Fibroblast of skin of back (primary cell): ENCODE results near the gene RIMS4.

Experiments
- DNase-seq: peaks from one replicate; pipeline ENCODE4 v3.0.0-alpha.2; 2013

The RIMS4 gene

GRCh38 chr20:44739942-44740341, 70.4 kb downstream of the RIMS4 start:
- no peak for DNase-seq

GRCh38 chr20:44738813-44739477, 71.4 kb downstream of the RIMS4 start:
- peak; percentile 81 for DNase-seq

- no peak for DNase-seq
Observed at GRCh38 chr20:44737116-44737515, 73.2 kb downstream of the RIMS4 start.

GRCh38 chr20:44736170-44737021, 74.0 kb downstream of the RIMS4 start:
- DNase-seq, result peak; percentile 96

GRCh38 chr20:44735816-44736169, 74.6 kb downstream of the RIMS4 start:
- DNase-seq, result no peak

- peak; percentile 85 for DNase-seq
Observed at GRCh38 chr20:44734938-44735337, 75.4 kb downstream of the RIMS4 start.

- DNase-seq, result peak; percentile 73
Observed at GRCh38 chr20:44733341-44734069, 76.8 kb downstream of the RIMS4 start.

- DNase-seq, result no peak
Observed at GRCh38 chr20:44732327-44732726, 78.0 kb downstream of the RIMS4 start.

- no peak for DNase-seq
Observed at GRCh38 chr20:44731657-44732056, 78.7 kb downstream of the RIMS4 start.

- DNase-seq, result peak; percentile 98
Observed at GRCh38 chr20:44730441-44730840, 79.9 kb downstream of the RIMS4 start.

DNA sequence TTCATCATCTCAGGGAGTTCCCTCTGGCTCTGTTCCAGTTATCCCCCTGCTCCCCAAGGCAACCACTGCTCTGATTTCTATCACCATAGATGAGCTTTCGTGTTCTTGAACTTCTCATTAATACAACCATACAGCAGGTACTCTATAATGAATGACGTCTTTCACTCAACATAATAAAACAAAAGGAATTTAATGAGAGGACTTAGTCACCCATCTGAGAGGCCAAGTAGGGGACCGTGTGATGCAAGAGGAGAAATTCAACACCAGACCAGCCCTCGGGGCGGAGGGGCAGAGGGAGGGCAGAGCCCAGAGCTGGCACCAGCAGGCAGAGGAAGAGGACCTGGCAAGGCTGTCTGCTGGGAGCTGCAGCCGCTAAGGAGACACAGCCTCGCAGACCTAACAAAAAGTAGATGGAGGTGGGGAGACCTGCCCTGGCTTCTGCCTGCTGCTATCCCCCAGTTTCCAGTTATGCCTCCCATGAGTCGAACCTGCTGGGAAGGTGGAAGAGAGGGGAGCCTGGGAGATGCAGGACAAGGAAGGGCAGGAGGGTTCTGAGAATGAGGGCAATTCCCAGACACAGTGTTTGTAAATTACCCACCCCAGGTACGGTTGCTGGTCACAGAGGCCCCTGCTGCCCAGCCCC, 81.4 kb downstream of the RIMS4 start:
- peak; percentile 93 for DNase-seq

DNA sequence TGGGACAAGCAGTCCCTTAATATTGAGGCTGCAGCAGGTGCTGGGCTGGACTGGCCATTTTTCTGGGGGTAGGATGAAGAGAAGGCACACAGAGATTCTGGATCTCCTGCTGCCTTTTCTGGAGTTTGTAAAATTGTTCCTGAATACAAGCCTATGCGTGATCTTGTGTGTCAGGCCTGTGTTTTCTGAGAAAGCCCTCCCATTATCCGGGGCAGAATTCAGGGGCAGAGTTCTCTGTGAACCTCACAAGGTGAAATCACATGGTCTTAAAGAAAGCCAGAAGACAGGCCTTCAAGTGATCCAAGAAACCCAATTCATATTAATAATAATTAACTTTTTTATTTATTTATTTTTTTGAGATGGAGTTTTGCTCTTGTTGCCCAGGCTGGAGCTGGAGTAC, 82.7 kb downstream of the RIMS4 start:
- no peak for DNase-seq

- DNase-seq, result no peak
Observed at GRCh38 chr20:44727039-44727438, 83.3 kb downstream of the RIMS4 start.

- DNase-seq, result no peak
Observed at GRCh38 chr20:44725837-44726236, 84.5 kb downstream of the RIMS4 start.

DNA sequence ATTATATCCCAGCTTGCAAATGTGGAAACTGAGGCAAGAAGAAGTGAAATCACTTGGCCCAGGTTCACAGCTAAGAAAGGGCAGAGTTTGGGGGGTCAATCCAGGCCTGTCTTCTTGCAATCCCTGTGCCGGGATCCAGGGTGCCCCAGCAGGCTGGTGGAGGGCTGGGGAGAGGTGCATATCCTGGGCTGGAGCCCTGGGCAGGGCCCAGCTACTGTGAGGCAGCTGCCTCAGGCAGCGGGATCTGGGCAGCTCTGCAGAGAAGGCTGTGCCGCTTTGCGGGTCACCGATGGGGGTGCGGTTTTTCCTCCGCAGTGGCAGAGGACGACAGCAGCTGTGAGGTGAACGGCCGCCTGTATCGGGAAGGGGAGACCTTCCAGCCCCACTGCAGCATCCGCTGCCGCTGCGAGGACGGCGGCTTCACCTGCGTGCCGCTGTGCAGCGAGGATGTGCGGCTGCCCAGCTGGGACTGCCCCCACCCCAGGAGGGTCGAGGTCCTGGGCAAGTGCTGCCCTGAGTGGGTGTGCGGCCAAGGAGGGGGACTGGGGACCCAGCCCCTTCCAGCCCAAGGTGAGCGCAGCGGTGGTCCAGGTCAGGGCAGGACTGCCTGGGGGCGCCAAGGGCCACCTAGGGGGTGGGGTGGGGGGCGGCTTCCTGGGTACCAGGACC, 85.8 kb downstream of the RIMS4 start:
- no peak for DNase-seq

- DNase-seq, result no peak
Observed at GRCh38 chr20:44723798-44724362, 86.5 kb downstream of the RIMS4 start.

DNA sequence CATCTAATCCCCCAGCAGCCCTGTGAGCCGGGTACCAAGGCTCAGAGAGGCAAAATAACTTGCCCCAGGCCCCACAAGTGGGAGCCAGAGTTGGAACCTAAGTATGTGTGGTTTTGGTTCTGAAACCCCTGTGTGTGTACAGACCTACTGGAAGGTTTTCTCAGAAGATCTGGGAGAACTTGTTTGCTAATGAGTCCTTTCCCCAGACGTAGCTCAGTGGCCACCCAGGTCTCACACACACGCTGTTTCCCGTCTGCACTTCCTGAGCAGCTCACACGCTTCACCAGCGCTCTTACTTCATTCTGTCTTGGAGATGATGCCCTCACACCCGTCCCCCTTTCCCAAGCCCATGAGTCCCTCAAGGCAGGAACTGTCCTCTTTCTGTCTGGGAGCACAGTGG, 87.0 kb downstream of the RIMS4 start:
- DNase-seq, result peak; percentile 42

DNA sequence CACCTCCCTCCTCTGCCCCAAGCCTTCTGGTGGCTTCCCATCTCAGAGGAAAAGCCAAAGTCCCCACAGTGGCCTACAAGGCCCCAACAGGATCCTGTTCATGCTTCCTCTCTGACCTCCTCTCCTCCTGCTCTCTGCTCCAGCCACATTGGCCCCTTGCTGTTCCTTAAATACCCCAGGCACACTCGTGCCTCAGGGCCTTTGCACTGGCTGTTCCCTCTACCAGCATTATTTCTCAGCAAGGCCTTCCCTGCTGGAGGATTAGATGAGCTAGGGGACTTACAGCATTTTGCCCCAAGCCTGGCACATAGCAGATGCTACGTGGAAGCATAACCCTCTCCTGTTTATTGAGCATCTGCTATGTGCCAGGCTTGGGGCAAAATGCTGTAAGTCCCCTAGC, 87.4 kb downstream of the RIMS4 start:
- DNase-seq, result no peak

DNA sequence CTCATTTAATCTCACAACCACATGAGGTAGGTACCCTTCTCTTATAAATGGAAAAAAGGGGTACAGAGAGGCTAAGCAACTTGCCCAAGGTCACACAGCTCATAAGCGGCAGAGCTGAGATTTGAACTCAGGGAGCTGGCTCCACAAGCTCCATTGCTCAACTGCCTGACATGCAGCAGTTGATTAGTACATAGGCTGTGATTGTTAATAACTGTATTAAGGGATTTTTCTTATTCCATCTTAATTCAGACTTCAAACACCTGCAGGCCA, 88.6 kb downstream of the RIMS4 start:
- no peak for DNase-seq

GRCh38 chr20:44720997-44721784, 89.2 kb downstream of the RIMS4 start:
- DNase-seq, result peak; percentile 92

GRCh38 chr20:44720621-44720996, 89.7 kb downstream of the RIMS4 start:
- peak; percentile 95 for DNase-seq

DNA sequence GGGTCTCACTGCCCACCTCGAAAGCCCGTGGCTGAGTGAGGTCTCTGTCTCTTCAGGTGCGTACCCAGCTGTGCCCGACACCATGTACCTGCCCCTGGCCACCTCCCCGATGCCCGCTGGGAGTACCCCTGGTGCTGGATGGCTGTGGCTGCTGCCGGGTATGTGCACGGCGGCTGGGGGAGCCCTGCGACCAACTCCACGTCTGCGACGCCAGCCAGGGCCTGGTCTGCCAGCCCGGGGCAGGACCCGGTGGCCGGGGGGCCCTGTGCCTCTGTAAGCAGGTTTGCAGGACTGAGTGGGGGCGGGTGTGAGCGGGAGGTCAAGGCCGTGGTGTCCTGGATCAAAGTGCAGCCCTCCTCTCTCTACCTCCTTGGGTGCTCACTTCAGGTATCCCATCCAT, 90.5 kb downstream of the RIMS4 start:
- no peak for DNase-seq
